Kidney epithelial cell (primary cell): Measurements from ENCODE around the gene CGB5. TPM values are rescaled to one million over a fixed set of nuclear protein-coding genes. Genes with fewer than 3 reads are reported as not detected.
"Not testable (repeated sequence)": the region's sequence is repeated elsewhere in the genome, so short reads cannot be mapped to it uniquely, and the experiment has no call there.

Experiments used
- DNase-seq: peaks from one replicate; pipeline ENCODE4 v3.0.0-alpha.2; 2010; ENCODE audit warnings: low read depth
- H3K27me3 ChIP-seq: 2 replicates; pipeline ENCODE4 v1.6.0; 2011; ENCODE audit warnings: low read length; ENCODE audit not compliant: control insufficient read depth, insufficient read depth
- H3K36me3 ChIP-seq: 2 replicates; pipeline ENCODE4 v1.5.1; 2011; ENCODE audit warnings: low read length; ENCODE audit not compliant: control insufficient read depth, insufficient read depth
- H3K4me3 ChIP-seq: 2 replicates; pipeline ENCODE4 v1.5.1; 2011; ENCODE audit warnings: low read depth, mild to moderate bottlenecking, control low read depth, low read length
- total RNA-seq: library from RNA; depleted of rRNA; stranded (reverse); fragments of >200 nt; gene quantifications from 2 replicates; pipeline ENCODE4 v1.2.3, GENCODE V29; 2015
- TF ChIP-seq, protein P1 (sequence below): IDR thresholded peaks from 2 replicates; pipeline ENCODE4 v1.5.1; 2011; ENCODE audit warnings: mild to moderate bottlenecking, moderate library complexity, low read length, control low read depth, inconsistent platforms; ENCODE audit not compliant: insufficient read depth, poor library complexity, severe bottlenecking

Gene CGB5
- total RNA-seq, 1 donor from 2014 or later = not detected

DNA sequence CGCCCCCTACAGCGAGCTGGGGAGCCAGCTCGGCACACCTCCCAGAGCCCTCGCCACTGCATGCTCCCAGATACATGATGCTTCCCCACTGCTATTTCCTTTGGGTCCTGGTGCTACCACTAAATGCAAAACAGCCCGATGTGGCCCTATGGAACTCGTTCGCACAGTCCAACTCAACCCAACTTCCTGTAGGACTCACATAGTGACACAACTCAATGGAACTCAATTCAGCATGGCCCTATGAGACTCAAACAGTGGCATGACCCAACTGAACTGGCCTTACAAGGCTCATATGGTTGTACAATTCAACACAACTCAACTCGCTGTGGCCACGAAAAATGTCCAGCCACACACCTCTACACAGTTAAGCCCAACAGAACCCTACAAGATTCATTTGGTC lies 25.4 kb downstream of the CGB5 start:
- DNase-seq = no peak
- H3K27me3 ChIP-seq = peaks cover 57% of the 10 kb centered on the region
- H3K4me3 ChIP-seq = no peak overlapping the region
- no peaks in the 10 kb centered on the region for H3K36me3 ChIP-seq
- TF ChIP-seq, protein P1, sequence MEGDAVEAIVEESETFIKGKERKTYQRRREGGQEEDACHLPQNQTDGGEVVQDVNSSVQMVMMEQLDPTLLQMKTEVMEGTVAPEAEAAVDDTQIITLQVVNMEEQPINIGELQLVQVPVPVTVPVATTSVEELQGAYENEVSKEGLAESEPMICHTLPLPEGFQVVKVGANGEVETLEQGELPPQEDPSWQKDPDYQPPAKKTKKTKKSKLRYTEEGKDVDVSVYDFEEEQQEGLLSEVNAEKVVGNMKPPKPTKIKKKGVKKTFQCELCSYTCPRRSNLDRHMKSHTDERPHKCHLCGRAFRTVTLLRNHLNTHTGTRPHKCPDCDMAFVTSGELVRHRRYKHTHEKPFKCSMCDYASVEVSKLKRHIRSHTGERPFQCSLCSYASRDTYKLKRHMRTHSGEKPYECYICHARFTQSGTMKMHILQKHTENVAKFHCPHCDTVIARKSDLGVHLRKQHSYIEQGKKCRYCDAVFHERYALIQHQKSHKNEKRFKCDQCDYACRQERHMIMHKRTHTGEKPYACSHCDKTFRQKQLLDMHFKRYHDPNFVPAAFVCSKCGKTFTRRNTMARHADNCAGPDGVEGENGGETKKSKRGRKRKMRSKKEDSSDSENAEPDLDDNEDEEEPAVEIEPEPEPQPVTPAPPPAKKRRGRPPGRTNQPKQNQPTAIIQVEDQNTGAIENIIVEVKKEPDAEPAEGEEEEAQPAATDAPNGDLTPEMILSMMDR = no peak

DNA sequence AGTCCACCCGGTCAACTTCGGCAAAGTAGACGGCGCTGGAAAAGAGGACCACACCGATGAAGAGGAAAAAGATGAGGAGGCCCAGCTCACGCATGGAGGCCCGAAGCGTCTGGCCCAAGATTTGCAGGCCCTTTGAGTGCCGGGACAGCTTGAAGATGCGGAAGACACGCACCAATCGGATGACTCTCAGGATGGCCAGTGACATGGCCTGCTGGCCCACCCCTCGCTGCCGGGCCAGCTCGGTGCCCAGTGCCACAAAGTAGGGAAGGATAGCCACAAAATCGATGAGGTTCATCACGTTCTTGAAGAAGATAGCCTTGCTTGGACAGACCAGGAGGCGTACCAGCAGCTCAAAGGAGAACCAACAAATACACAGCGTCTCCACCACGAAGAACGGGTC lies 26.8 kb downstream of the CGB5 start:
- no peaks in the 10 kb centered on the region for H3K36me3 ChIP-seq
- TF ChIP-seq, protein P1 = no peak
- DNase-seq = no peak
- H3K4me3 ChIP-seq = no peak overlapping the region
- peaks cover 54% of the 10 kb centered on the region for H3K27me3 ChIP-seq

DNA sequence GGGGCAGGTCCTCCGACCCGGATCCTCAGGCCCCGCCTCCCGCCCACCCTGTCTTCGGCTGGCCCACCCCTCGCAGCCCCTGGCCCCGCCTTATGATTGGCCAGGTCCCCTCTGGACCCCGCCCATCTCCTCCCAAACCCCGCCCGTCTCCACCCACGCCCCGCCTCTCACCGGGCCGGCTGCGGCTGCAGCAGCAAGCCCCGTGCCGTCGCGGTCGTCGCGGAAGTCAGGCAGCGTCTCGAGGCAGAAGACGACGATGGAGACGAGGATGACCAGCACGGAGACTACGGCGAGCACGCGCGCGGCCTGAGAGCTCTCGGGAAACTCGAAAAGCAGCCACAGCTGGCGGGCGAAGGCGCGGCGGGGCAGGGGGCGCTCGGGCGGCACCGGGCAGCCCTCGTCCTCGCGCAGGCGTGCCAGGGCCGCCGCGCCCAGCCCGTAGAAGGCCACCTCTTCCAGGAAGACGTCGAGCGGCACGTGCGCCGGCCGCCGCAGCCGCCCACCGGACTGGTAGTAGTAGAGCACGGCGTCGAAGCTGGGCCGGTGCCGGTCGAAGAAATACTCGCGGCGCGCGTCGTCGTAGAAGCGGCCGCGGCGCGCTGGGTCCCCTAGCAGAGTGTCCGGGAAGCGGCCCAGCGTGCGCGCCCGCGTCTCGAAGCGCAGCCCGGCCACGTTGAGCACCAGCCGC lies 28.4 kb downstream of the CGB5 start:
- no peak overlapping the region for H3K4me3 ChIP-seq
- peaks cover 39% of the 10 kb centered on the region for H3K27me3 ChIP-seq
- H3K36me3 ChIP-seq = no peaks in the 10 kb centered on the region
- TF ChIP-seq, protein P1 = no peak
- DNase-seq = no peak

DNA sequence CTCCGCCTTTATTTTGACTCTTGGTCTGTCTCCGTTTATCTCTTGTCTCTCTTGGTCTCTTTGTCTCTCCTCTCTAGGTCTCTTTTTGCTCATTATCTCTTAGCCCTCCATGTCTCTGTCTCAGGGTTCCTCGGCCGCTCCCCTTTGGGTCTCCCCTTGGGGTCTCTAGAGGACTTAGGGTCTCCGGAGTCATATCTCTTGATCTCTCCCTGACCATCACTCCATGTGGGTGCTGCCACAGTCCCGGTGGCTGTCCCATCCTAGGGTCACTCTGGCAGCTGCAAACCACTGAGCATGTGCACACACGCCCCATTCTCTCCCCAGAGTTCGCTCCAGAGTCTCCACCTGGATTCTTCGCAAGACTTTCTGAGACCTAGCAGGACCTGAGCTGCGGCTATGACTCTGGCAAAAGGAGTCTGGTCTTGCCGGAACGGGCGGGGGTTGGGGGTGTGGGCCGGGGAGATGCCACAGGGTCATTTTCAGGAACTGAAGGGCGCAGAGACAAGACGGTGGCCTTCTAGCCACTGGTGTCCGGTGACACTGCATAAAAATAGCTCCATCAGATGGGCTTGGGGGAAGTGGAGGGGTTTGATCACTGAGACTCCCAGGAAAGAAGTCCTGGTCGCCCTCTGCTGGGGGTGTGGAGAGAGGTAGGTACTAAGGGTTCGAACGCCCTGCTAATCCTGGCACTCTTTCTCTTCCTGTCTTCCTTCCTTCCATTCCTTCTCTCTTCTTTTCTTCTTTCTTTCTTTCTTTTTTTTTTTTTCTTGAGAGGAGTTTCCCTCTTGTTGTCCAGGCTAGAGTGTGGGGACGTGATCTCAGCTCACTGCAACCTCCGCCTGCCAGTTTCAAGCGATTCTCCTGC lies 30.1 kb downstream of the CGB5 start:
- TF ChIP-seq, protein P1 = peak; percentile 42
- no peaks in the 10 kb centered on the region for H3K36me3 ChIP-seq
- no peak for DNase-seq
- H3K27me3 ChIP-seq = peaks cover 39% of the 10 kb centered on the region
- no peak overlapping the region for H3K4me3 ChIP-seq

DNA sequence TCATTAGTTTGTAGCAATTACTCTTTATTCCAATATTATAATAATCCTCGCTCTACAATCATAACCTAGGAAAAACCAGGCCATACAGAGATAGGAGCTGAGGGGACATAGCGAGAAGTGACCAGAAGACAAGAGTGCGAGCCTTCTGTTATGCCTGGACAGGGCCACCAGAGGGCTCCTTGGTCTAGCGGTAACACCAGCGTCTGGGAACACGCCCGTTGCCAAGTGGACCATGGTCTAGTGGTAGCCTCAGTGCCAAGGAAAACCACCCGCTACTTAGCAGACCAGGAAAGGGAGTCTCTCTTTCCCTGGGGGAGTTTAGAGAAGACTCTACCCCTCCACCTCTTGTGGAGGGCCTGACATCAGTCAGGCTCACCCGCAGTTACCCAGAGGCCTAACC lies 31.2 kb downstream of the CGB5 start:
- DNase-seq = peak; percentile 18
- H3K4me3 ChIP-seq, H3K36me3 ChIP-seq: not testable (repeated sequence)
- H3K27me3 ChIP-seq = peaks cover 33% of the 10 kb centered on the region
- TF ChIP-seq, protein P1 = peak; percentile 58
